AG04450 (cell line): ENCODE results near the gene PNPLA5. TPM values are rescaled to one million over a fixed set of nuclear protein-coding genes. Genes with fewer than 3 reads are reported as not detected.
A peak's percentile ranks its signal among the peaks of the same experiment; 100 is the strongest.

Source experiments
- CTCF ChIA-PET: fragments of 300-600, 350-600 bp; formaldehyde crosslinking; extraction: SDS; loops from one replicate; lab custom pipeline; 2022; ENCODE audit warnings: antibody characterized with exemption, inconsistent platforms; lab: Charles Lee
- POLR2A ChIA-PET: fragments of 350-600 bp; formaldehyde crosslinking; extraction: SDS; loops from one replicate; lab custom pipeline; 2021; ENCODE audit warnings: antibody characterized with exemption, inconsistent platforms; lab: Yijun Ruan, JAX
- DNase-seq: peaks from one replicate; pipeline ENCODE4 v3.0.0-alpha.2; 2011; ENCODE audit warnings: low read depth, low spot score
- H3K27ac ChIP-seq: one replicate; pipeline ENCODE4 v1.5.1; 2012; ENCODE audit warnings: low read depth, low read length, control low read depth
- H3K27me3 ChIP-seq: one replicate; pipeline ENCODE4 v1.6.0; 2012; ENCODE audit warnings: low read length; ENCODE audit not compliant: control insufficient read depth, insufficient read depth
- H3K4me3 ChIP-seq: 2 replicates; pipeline ENCODE4 v1.5.1; 2011; ENCODE audit warnings: mild to moderate bottlenecking, low read depth, low read length, control low read depth
- H3K9me3 ChIP-seq: 2 replicates; pipeline ENCODE4 v1.5.1; 2012; ENCODE audit warnings: low read length; ENCODE audit not compliant: control insufficient read depth, insufficient read depth
- polyA plus RNA-seq: library from polyadenylated mRNA; depleted of rRNA; stranded (reverse); fragments of >200 nt; gene quantifications from 2 replicates; pipeline ENCODE4 v1.2.3, GENCODE V29; 2011
- TF ChIP-seq, protein P1 (sequence below): IDR thresholded peaks from 2 replicates; pipeline ENCODE4 v1.5.1; 2011; ENCODE audit warnings: low read depth, low read length, control low read depth, inconsistent platforms

The PNPLA5 gene
- polyA plus RNA-seq, 1 experiment = 0.12 TPM

DNA sequence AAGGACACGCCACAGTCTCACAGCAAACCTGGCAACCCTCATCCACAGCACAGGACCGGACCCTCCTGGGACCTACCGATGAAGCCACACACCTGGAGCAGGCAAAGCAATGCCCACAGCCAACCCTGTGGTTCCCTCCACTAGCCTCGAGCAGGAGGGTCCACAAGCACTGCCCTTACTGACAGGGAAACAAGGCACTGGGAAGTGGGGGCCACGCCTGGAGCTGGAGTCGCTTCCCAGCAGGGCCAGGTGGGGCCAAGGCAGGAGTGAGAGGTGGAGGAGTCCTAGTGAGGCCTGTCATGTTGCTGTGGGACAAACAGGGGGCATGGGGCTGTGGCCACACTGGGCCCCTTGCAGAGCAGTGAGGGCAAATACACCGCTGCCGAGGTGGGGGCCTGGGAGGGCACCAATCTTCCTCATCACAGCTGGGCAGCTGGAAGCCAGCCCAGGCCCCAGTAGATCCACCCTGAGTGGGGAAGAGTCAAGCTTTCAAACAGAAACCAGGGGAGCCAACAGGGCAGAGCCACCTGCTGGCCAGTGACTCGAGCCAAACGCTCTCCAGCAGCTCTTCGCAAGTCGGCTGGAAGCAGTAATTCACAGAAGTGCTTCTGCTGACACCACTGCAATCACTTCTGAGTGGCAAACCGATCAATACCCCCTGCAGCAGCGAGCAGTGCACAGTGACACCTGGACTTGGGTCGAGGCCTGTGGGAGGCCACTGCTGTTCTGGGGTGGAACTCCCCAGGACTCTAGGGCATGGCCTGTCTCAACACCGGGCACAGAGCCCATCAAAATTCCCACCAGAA is 43.2 kb downstream of the PNPLA5 start:
- Histone ChIP-seq H3K27ac (no peak overlapping the region), H3K27me3 (peaks cover 16% of the 10 kb centered on the region), H3K4me3 (no peak overlapping the region), H3K9me3 (no peaks in the 10 kb centered on the region; the same call in 1 of the 2 replicates)
- CTCF ChIA-PET = interaction anchor here (0.7 to 1.8 kb wide), 3 partner anchors 10 to 461 kb away, joined by 3 to 7 read pairs (median 3); no protein-coding TSS in a partner anchor
- DNase-seq = no peak
- TF ChIP-seq, protein P1, sequence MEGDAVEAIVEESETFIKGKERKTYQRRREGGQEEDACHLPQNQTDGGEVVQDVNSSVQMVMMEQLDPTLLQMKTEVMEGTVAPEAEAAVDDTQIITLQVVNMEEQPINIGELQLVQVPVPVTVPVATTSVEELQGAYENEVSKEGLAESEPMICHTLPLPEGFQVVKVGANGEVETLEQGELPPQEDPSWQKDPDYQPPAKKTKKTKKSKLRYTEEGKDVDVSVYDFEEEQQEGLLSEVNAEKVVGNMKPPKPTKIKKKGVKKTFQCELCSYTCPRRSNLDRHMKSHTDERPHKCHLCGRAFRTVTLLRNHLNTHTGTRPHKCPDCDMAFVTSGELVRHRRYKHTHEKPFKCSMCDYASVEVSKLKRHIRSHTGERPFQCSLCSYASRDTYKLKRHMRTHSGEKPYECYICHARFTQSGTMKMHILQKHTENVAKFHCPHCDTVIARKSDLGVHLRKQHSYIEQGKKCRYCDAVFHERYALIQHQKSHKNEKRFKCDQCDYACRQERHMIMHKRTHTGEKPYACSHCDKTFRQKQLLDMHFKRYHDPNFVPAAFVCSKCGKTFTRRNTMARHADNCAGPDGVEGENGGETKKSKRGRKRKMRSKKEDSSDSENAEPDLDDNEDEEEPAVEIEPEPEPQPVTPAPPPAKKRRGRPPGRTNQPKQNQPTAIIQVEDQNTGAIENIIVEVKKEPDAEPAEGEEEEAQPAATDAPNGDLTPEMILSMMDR = peak; percentile 63
- POLR2A ChIA-PET = interaction anchor here (0.6 kb wide), 1 partner anchor 9 kb away, joined by 3 read pairs; no protein-coding TSS in a partner anchor

DNA sequence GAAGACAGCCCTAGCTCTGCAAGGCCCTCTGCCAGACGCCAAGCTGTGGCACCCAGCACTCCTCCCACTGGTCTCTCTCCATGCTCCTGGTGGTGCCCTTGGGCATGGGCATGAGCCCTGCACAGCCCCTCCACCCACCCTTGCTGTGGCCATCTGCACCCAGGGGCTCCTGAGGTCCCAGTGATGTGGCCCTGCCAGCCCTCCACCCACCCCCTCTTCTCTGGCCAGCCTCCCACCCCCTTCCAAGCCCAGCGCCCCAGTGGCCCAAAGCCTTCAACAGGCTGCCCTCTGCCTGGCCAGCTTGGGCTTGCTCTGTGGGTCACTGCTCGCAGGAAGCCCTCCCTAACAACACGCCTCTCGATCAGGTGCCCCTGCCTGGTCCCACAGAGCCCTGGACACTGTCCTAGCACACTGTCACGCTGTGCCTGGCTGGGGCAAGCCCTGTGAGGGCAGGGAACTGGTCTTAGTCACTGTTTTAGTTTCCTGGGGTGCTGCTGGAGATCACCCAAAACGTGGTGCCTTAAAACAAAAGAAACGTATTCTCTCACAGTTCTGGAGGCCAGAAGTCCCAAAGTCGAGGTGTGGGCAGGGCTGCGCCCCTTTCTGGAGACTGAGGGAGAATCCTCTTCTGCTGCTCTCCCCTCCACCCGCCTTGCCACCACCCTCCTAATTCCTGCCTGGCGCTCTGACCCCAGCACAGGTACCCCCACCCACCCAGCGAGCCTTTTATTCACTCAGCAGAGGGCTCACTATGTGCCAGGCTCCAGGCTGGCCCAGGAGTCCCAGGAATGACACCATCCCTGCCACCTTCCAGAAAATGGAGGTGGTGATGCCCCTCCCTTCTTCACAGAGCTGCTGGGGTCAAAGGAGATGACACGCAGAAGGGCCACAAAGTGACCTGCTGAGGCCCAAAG is 44.2 kb downstream of the PNPLA5 start:
- TF ChIP-seq, protein P1 = no peak
- POLR2A ChIA-PET = no interaction called here
- Histone ChIP-seq H3K9me3 (no peaks in the 10 kb centered on the region; the same call in 1 of the 2 replicates), H3K4me3 (no peak overlapping the region), H3K27ac (no peak overlapping the region), H3K27me3 (peaks cover 17% of the 10 kb centered on the region)
- DNase-seq = no peak
- CTCF ChIA-PET = interaction anchor here (1.0 kb wide), 1 partner anchor 9 kb away, joined by 3 read pairs; no protein-coding TSS in a partner anchor

DNA sequence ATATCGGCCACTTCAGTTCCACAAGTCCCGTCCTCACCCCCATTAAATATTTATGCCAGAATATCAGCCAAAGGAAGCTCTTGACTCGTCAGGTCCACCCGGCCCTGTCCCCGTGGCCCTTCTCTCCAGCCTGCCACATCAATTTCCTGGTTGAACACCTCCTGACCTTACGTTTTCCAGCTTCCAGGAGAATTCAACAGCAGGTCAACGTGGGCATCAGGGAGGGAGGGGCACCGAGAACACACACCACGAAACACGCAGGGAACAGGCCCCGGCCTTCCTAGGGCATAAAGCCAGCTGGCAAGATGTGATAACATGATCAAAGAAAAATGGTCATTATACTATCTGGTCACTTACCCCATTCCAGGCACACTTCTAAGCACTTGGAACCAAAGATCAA is 44.8 kb downstream of the PNPLA5 start:
- Histone ChIP-seq H3K4me3 (no peak overlapping the region), H3K27me3 (peaks cover 17% of the 10 kb centered on the region), H3K27ac (no peak overlapping the region), H3K9me3 (no peaks in the 10 kb centered on the region; the same call in 1 of the 2 replicates)
- TF ChIP-seq, protein P1 = no peak
- POLR2A ChIA-PET = no interaction called here
- no peak for DNase-seq
- CTCF ChIA-PET = no interaction called here

DNA sequence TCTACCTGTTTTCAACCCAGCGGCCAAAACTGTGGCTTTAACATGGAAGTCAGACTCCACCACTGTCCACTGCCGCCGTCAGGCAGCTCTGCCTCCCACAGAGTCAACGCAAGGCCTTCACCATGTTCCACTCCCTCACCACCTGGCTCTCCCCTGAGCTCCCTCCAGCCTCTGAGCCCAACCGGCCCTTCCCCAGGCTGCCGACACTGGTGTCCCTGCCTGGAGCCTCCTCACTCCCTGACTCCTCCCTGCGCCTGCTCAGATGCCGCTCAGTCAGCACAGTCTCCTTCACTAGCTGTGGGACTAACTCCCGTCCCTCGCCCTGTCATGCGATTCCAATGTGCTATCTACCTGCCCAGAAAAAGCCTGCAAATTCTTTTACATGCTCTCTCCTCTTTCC is 45.8 kb downstream of the PNPLA5 start:
- ChIA-PET CTCF (interaction anchor here (0.9 kb wide), 1 partner anchor 16 kb away, joined by 8 read pairs; no protein-coding TSS in a partner anchor), POLR2A (no interaction called here)
- Histone ChIP-seq H3K27me3 (peaks cover 17% of the 10 kb centered on the region), H3K9me3 (no peaks in the 10 kb centered on the region; the same call in 1 of the 2 replicates), H3K4me3 (no peak overlapping the region), H3K27ac (no peak overlapping the region)
- TF ChIP-seq, protein P1 = no peak
- no peak for DNase-seq
